Fibroblast of skin of right biceps (primary cell): ENCODE data around the gene CSRP1.
"Not testable (repeated sequence)": the region's sequence is repeated elsewhere in the genome, so short reads cannot be mapped to it uniquely, and the experiment has no call there.

Source experiments
- DNase-seq: peaks from one replicate; pipeline ENCODE4 v3.0.0-alpha.2; 2013

Gene CSRP1

DNA sequence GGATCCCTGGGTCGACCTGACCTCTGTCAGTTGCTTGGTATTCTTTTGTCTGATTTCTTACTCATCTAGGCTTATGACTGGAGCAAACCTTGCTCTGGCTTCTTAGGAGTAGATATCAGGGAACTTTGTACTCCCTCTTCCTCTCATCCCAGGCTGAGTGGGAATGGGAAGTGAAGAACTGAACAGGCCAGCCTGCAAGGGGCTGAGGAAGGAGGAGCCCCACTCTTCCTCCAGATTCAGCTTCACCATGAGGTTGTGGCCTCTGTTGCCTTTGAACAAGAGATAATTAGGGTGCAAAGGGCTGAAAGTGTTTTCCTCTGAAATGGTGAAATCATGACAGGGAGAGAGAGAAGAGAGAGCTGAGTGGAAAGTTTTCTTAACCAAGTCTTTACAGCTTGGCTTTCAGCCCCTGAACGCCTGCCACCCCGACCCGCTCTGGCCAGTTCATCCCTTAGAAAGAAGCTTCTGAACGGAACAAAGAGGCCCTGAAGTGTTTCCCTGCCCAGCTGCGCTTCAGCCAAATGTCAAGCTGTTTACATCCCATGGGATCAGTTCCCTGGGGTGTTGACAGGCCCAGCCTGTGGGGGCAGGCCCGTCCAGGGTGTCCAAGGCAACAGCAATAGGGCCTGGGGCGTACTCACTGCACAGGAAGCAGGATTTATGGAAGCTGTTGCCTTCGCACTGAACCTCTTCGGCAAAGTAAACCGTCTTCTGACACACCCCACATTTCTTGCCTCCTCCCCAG, 11.2 kb downstream of the CSRP1 start:
- no peak for DNase-seq

DNA sequence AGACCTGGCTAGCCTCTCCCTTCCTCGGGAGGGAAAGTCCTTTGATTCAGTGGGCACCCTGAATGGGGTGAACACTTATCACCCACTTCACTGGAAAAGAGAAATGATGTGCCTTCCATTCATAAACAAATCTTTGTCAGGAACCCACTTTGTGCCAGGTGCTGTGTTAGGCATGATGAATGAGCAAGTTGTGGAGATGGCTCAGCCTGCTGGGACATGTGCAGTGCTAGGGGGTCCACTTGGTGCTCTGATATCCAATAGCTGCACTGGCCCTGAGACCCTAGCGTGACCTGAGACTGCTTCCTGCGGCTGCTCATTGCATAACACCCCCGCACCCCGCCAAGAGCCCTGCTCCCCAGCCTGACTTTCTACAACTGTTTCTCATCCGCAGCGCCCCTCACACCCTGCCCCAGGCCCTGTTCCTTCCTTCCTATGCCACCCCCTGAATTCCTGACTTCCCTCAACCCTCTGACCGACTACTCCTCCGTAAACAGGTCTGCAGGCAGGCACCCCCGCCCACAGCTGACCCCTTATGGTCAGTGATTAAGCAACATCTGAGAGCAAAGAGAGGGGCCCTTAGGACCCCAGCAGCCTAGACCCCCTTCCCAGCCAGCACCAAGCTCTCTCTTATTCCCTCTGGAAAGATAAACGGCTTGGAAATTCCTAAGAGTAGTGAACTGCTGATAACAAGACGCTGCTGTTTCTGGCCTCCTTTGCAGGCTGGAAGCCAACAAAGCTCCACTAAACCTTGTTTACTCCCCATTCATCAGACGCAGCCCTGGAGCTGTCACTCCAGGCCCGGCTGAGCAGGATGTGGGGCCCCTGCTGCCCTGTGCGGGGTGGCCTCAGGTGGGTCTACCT, 12.9 kb downstream of the CSRP1 start:
- no peak for DNase-seq

DNA sequence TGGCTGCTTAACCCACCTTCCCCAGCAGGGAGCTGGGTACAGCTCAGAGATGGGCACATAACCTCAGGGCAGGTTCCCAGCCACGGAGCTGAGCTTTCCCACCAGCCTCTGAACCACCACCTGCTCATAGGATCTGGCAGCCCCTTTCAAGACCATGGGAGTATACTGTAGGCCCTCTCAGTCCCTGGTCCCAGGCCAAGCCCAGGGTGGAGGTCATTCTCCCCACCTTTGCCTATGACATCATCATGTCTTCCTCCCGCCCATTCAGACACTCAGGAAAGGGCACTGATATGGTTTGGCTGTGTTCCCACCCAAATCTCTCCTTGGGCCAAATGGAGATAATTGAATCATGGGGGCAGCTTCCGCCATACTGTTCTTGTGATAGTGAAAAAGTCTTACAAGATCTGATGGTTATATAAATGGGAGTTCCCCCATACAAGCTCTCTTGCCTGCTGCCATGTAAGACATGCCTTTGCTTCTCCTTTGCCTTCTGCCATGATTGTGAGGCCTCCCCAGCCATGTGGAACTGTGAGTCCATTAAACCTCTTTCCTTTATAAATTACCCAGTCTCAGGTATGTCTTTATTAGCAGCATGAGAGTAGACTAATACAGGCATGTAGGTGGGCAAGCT, 13.8 kb downstream of the CSRP1 start:
- DNase-seq, result not testable (repeated sequence)

DNA sequence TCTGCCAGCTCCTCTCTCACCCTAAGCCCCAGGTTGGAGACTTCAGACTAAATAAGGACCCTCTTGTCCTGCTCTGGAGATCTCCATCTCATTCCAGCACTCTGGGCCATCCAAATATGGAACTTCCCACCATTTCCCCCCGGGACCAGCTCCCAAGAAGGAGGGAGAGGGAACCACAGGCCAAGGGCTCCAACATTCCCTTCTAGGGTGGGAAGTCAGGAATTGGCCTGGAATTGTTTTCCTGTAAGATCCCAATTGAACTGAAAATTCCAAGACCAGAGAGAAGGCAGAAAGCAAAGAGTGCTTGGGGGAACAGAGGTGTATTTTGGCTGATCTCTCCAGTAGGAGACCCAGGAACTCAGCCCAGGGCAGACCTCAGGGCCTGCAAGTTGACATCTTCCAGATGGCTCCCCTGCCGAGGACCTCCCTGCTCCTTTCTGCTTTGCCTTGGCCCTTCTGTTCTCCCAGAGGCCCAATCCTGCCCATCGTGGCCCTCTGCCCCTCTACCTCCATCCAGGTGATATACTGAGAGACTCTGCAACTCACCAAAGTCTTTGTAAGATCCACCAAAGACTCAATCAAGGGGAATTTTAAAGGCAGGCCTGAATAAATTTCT, 14.9 kb downstream of the CSRP1 start:
- peak; percentile 54 for DNase-seq

DNA sequence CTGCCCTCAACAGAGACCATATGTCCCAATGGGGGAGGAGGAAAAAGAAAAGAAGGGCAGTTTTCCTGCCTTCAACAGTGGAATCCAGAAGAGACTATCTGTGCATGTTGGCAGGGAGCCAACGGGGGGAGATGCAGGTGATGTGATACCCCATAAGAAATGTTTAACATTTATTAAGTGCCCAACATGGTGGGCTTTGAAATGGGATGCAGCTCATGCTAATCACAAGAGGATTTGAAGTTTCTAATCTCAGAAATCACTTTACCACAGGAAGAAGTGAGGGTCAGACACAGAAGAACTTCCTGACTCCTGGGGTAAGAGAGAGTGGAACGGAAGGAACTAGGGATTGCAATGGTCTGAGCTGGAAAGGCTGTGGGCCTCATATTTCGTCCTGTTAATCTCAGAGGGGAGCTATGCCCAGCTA, 16.2 kb downstream of the CSRP1 start:
- DNase-seq, result no peak

DNA sequence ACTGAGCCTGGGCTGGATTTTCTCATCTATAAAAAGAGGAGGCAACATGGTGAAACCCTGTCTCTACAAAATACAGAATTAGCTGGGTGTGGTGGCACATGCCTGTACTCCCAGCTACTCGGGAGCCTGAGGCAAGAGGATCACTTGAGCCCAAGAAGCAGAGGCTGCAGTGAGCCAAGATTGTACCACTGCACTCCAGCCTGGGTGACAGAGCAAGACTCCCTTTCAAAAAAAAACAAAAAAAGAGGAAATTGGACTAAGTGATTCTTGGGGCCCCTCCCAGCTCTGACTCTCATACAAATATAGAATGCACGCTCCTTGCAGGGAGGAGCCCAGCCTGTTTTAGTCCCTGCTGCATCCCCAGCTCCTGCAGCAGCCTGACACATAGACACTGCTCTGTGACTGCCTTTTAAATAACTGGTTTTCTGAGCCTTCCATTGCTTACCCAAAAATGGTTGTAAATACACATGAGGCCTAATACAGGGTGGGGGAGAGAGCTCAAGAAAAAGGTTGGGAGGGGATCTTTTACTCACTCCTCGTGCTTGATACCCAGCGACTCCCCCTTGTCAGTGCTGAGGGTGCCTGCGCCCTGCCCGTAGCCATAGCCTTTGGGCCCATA, 17.2 kb downstream of the CSRP1 start:
- no peak for DNase-seq

DNA sequence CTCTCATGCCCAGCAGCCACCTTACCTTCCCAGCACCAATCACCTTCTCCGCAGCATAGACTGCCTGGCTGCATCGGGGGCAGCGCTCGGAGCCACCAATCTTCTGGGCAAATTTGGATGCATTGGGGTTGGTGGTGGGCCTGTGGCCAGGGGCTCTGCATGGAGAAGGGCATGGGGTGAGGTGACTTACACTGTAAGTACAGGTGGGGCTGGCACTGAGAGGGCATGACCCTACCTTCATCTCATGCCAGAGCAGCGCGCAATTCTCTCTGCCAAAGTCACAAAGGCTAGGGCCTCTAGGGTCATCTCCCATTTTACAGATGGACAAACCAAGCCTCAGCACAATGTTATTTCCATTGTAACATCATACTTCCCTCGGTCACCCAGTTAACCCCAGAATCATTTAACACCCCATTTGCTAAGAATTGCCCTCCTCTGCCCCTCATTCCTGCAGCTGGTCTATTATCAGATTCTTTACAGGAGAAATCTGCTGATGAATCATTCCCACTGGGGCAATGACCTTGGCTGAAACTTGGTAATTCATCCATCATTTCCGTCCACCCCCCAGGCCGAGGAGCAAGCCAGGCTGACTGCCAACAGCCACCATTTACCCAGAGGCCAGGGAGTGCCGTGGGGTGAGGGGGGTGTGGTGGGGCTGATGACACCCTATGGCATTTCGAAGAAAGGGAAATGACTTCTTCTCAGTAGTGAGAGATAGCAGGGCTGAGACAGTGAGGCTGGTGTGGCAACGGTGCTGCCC, 17.9 kb downstream of the CSRP1 start:
- DNase-seq, result peak; percentile 97

DNA sequence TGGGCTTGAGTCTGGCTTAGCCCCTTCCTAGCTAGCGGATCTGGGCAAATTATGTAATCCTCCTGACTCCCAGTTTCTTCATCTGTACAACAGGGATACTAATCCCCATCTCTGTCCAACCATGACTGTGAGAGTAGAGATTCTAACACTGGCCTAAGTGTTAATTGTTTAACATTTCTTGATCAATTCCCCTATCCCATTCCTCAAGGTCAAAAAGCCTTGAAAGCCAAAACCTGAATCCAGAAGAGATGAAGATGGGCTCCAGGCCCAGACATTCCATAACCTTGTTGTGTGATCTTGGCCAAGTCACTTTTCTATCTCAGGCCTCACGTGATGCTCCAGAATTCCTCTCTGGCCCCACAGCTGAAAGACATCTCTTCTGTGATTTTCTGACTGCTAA, 19.2 kb downstream of the CSRP1 start:
- DNase-seq, result no peak

DNA sequence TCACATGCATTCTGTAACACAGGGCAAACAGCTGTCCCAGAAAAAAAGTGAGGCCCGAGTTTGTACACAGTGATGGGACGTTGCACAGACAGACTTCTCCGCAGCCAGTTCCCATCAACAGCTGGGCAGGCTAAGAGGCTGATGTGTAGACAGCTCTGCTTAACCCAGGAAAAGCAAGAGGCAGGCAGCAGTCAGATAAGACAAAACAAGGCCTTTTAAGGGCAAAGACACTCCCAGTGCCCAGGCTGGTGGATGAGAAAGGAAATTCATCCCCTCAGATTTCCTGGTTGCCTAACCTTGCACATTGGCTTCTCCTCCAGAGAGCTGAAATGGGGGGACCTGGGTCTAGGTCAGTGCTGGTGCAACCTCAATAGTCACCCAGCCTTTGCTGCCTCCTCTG, 20.7 kb downstream of the CSRP1 start:
- DNase-seq, result no peak

DNA sequence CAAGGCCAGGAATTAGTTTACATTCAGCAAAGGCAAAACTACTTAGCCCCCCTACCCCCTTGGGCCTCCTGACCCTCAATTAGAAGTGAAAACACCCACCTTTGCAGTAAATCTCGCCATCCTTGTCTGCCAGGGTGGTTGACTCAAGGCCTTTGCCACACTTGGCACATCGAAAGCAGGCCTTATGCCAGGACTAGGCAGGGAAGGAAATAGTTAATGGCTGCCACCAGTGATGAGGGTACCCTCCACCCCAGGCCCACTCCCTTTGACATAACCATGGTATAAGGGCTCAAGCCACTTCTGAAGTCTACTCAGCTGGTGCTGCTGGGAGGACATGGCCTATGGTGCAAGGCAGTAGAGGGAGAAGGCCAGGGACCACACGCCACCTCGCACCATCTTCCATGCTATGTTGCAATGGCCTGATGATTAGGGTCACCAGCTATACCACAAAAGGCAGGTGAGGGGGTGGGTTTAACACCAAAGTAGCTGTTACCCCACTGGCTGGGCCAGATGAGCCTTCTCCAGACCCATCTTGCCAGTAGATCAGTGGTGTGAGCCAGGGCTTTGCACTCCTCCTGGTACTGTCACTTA, 21.6 kb downstream of the CSRP1 start:
- DNase-seq, result no peak

DNA sequence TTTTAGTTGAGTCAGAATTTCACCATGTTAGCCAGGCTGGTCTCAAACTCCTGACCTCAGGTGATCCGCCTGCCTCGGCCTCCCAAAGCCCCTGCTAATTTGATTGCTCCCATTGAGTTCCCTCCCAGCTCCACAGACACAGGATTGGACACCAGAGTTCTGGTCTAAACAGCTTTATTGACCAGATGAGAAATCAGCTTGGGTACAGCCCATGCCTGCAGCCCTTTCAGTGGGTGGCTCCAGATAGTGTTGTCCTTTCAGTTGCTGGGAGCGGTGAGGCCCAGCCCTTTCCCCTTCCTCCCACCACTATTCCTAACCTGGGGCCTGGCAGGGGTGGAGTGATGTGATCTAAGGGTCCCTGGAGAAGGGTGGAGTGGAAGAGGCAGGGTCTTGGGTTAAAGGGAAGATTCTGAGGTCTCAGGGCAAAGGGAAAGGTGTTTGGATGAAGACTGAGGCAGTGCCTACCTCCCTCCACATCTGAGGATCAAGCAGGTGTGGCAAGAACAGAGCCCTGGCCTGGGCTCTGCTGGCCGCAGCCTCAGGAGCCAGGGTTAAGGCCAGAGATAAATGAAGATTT, 23.5 kb downstream of the CSRP1 start:
- DNase-seq, result no peak

DNA sequence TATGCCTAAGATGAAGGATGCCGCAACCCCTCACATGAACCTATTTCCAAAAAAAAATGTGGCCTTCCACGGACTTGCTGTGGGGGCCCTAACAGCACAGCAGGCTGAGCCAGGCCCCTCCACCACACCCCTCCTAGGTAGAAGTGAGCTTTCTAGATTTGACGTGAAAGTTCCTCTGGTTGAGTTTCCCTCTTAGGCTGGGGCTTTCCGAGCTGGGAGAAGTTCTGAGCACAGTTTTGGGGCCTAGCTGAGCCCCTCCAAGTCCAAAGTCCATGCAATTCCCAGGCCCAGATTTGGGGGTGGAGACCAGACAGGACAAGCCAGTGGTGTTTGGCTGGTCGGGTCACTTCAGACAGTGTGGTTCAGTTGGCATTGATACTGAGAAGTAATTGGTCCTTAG, 24.2 kb downstream of the CSRP1 start:
- DNase-seq, result no peak

DNA sequence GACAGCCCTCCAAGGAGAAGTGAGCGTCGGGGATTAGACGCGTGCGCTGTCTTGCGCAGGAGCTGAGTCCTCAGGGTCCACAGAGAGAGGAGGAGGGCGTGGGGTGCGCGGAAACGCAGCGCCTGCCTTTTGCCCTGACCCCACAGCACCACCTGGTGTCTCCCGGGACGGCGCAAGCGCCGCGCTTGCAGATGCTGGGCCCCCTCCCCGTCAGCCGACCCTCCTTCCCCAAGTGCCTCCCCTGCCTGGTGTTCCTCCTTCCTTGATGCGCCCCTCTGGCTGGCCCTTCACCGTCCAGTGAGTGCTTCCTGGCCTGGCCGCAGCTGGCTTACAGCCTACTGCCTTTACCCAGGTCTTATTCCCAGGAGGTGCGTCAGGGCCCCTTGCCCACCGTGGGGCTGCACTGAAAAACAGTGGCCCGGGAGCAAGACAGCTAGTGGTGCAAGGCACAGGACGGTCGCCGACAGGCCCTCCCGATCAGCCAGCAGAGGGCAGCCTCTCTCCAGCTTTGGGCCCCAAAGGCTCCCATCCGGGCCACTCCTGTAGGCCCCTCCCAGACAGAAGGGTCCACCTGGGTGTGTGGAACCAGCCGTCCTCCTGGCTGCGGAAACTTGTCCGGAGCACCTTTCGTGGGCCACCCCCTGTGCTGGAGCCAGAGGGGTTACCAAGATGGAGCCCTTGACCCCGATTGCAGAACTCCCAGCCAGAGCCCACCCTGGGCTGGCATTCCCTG, 25.0 kb downstream of the CSRP1 start:
- DNase-seq, result peak; percentile 79

DNA sequence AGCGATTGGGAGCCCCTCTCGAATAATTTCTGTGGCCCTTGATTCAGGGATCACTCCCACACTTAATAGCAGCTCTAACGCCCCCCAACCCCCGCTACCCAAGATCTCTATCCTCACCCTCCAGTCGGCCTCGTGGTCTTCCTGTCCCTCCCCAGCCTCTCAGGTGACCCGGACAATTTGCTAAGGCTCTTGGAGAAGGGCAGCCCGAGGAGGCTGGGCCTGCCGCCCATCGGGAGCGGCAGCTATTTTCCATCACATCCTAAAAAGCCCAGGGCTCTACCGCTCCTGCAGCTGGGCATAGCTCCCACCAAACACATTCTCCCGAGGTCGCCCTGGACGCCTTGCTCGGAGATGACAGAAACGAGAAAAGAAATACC, 25.9 kb downstream of the CSRP1 start:
- DNase-seq, result no peak

DNA sequence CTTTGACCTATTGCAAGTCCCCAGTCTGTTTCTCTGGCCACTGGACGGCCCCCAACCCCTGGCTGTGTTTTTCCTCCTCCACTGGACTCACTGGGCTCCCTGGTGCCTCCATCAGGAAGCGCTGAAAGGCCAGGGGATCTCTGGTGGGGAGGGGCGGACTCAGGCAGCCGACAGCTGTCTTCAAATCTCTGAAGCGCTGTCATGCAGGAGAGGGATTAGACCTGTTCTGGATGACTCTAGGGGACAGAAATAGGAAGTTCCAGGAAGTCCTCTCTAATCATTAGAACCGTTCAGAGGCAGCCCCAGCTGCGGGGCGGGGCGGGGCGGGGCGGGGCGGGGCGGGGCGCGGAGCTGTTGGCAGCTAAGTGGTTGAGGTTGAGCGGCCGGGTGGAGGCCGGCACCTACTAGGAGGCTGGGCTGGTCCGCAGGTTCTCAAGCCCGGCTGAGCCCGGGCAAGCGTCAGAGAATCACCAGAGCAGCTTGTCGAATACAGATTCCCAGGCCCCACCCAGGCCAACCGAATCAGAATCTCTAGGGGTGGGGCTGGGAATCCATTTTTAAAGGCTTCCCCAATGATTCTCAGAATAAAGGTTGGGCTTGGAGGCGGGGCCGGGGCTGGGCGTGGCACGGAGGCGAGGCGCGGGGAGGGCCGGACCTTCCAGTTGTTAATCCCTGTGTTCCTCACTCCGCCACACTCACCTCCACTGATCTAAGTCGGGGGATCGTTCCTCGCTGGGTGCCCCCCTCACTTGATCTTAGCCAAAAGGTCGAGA, 26.5 kb downstream of the CSRP1 start:
- peak; percentile 67 for DNase-seq

DNA sequence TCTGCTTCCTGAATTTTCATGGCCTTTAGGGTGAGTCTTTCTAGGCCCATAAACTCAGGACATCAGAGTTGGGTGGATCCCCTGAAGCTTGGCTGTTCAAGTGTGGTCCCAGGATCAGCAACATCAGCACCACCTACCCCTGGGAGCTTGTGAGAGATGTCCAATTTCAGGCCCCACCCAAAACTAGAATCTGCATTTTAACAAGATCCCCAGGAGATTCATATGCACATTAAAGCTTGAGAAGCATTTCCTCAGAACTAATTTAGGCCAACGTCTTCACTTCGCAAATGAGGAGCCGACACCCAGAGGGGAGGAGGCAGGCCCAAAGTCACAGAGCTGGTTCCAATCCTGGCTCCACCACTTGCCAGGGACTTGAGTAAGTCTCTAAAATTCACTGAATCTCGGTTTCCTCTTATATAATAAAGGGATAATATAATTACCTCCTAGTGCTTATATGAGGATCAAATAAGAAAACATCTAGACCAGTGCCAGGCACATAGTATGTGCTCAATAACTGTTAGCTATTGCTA, 27.7 kb downstream of the CSRP1 start:
- DNase-seq, result no peak

DNA sequence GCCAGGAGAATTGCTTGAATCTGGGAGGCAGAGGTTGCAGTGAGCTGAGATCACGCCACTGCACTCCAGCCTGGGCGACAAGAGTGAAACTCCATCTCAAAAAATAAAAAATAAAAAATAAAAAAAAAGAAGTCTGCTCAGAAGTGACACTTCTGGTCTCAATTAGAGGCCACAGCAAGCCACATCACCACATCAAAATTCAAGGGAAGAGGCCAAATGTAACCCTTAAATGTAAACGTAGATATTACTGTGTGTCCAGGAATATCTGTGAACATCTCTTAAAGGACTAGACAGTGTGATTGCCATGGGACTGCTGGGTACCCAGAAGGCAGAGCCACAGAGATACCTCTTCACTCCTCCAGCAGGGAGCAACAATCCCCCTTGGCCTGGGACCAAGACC, 28.3 kb downstream of the CSRP1 start:
- not testable (repeated sequence) for DNase-seq

DNA sequence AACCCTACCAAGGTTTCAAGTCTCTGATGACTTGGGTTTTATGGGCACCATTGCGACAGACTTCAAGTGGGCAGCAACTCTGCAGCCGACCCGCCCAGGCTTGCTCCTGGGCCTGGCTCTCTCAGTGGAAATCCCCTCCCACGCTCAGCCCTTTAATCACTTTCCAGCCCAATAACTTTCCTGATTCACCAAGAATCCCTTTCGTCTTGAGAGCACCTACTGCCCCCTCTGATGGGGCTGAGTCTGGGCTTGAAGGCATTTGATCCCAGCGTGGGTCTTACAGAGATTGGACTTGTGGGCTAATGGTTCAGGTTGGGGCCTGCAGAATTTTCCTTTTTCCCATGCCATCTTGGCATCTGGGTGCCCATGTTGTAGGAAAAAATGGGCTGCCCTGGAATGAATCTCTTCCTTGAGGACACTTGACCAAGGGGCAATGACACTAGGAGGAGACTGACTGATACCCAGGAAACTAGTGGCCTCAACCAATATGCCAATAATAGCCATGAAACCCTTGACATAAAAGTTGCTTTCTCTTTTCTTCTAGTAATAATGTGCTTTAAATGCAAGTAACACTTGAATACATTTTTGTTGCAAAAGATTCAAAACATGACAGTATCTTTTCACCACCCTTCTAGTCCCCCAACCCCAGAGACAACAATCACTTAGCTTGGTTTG, 30.1 kb downstream of the CSRP1 start:
- DNase-seq, result no peak
